LHCN-M2 (cell line): ENCODE data around the gene PUSL1. TPM values are rescaled to one million over a fixed set of nuclear protein-coding genes. Genes with fewer than 3 reads are reported as not detected.

Experiments
- DNase-seq: peaks from one replicate; pipeline ENCODE4 v3.0.0-alpha.2; 2012; ENCODE audit warnings: low read depth
- total RNA-seq: library from RNA; depleted of rRNA; stranded (reverse); fragments of >200 nt; gene quantifications from 2 replicates; pipeline ENCODE4 v1.2.3, GENCODE V29; 2014

PUSL1 gene
- total RNA-seq, 1 experiment from 2014 or later: 34.3 TPM

- no peak for DNase-seq
These were observed 15.7 kb downstream of the PUSL1 start for GRCh38 chr1:1324084-1324523.

- DNase-seq: peak; percentile 85
These were observed 16.3 kb downstream of the PUSL1 start, which contains the start of the genes CPTP and INTS11 for GRCh38 chr1:1324524-1325287. Gene CPTP, plus strand, starts transcription at chr1:1324802. Its CDS starts 2,109 bp downstream, at chr1:1326911. Gene INTS11, minus strand, starts transcription at chr1:1324660. Its CDS starts 52 bp downstream, at chr1:1324608.

GRCh38 chr1:1325288-1326074 is 17.1 kb downstream of the PUSL1 start:
- no peak for DNase-seq

DNA sequence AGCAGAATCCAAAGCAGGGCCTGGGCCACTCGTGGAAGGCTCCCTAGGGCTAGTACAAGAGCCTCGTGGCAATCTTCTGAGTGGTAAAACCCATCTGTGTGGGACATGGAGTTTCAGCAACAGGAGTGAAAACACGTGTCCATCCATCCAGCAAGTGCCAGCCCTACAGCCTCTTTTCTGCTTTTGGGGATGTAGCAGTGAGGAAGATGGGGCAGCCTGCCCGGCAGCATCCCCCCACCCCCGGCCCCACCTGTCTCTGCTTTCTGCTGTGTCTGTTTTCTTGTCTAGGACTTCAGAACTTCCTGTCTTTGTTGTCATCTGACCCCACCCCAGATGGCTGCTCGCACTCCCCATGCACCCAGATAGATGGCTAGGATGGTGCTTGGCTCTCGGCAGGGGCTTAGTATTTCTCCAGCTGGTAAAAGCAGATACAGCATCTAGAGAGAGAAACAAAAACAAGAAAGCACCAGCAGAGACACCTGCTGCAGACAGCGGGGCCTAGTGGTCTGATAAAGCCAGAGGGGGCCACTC is 17.7 kb downstream of the PUSL1 start:
- no peak for DNase-seq

GRCh38 chr1:1327291-1327690 is 18.9 kb downstream of the PUSL1 start:
- no peak for DNase-seq

DNA sequence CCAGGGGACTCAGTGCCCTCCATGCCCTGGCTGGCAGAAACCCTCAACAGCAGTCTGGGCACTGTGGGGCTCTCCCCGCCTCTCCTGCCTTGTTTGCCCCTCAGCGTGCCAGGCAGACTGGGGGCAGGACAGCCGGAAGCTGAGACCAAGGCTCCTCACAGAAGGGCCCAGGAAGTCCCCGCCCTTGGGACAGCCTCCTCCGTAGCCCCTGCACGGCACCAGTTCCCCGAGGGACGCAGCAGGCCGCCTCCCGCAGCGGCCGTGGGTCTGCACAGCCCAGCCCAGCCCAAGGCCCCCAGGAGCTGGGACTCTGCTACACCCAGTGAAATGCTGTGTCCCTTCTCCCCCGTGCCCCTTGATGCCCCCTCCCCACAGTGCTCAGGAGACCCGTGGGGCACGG is 19.9 kb downstream of the PUSL1 start:
- no peak for DNase-seq

- no peak for DNase-seq
These were observed 21.2 kb downstream of the PUSL1 start for GRCh38 chr1:1329304-1330210.

GRCh38 chr1:1330366-1331067 is 22.1 kb downstream of the PUSL1 start:
- no peak for DNase-seq

DNA sequence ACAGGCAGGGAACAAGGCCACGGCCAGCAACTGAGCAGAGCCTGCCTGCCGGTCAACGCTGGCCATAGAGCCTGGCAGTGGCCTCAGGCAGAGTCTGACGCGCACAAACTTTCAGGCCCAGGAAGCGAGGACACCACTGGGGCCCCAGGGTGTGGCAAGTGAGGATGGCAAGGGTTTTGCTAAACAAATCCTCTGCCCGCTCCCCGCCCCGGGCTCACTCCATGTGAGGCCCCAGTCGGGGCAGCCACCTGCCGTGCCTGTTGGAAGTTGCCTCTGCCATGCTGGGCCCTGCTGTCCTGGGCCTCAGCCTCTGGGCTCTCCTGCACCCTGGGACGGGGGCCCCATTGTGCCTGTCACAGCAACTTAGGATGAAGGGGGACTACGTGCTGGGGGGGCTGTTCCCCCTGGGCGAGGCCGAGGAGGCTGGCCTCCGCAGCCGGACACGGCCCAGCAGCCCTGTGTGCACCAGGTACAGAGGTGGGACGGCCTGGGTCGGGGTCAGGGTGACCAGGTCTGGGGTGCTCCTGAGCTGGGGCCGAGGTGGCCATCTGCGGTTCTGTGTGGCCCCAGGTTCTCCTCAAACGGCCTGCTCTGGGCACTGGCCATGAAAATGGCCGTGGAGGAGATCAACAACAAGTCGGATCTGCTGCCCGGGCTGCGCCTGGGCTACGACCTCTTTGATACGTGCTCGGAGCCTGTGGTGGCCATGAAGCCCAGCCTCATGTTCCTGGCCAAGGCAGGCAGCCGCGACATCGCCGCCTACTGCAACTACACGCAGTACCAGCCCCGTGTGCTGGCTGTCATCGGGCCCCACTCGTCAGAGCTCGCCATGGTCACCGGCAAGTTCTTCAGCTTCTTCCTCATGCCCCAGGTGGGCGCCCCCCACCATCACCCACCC is 22.9 kb downstream of the PUSL1 start, which contains the start of gene TAS1R3:
TSS of gene TAS1R3 (plus strand) at position 213 of the 898 bp plus-strand sequence. CDS start at position 279, 66 bp downstream.
- no peak for DNase-seq

GRCh38 chr1:1332031-1332755 is 23.8 kb downstream of the PUSL1 start:
- DNase-seq: no peak

- no peak for DNase-seq
These were observed 24.5 kb downstream of the PUSL1 start for GRCh38 chr1:1332774-1333480.

DNA sequence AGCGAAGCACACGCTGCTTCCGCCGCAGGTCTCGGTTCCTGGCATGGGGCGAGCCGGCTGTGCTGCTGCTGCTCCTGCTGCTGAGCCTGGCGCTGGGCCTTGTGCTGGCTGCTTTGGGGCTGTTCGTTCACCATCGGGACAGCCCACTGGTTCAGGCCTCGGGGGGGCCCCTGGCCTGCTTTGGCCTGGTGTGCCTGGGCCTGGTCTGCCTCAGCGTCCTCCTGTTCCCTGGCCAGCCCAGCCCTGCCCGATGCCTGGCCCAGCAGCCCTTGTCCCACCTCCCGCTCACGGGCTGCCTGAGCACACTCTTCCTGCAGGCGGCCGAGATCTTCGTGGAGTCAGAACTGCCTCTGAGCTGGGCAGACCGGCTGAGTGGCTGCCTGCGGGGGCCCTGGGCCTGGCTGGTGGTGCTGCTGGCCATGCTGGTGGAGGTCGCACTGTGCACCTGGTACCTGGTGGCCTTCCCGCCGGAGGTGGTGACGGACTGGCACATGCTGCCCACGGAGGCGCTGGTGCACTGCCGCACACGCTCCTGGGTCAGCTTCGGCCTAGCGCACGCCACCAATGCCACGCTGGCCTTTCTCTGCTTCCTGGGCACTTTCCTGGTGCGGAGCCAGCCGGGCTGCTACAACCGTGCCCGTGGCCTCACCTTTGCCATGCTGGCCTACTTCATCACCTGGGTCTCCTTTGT is 25.3 kb downstream of the PUSL1 start:
- DNase-seq: no peak

GRCh38 chr1:1334835-1335234 is 26.4 kb downstream of the PUSL1 start:
- no peak for DNase-seq

DNA sequence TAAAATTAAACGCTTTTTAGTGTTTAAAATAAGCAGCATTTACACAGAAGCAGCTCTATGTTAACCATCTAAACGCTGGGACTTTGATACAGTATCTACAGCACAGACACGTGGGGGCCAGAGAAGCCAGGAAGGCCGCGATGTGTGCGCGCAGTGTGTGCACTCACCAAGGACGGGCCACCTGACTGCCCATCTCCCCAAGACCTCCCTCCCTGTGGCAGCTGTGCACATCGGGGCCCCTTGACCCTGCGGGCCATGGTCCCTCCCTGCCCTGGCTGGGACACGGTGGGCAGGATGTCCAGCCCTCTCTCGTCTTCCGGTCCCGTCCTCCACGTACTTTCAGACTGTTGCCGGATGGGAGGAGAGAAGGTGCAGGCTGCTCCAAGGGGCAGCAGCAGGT is 26.9 kb downstream of the PUSL1 start:
- no peak for DNase-seq

DNA sequence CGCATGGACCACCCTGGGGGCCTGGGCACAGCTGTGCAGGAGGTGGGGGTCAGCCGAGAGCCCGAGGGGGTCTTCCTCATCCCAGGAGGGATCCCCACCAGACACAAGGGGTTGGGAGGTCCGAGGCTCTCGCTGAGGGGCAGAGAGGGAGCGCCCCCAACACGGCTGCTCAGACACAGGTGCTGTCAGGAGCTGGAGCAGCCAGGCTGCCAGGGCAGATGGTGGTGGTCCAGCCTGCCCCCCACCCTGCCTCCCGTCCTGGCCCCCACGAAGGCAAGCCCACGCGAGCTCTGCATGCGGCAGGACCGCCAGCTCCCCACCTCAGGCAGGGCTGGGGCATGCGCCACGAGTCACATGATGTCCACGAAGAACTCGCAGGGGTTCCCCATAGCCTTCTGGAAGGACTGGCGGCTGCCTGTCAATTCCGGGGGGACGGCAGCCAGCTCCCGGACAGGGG is 27.4 kb downstream of the PUSL1 start:
- no peak for DNase-seq

GRCh38 chr1:1336446-1336845 is 28.0 kb downstream of the PUSL1 start:
- no peak for DNase-seq
